Sciatic nerve (tissue), 2 donors: ENCODE results near the gene AKAP14. TPM values are rescaled to one million over a fixed set of nuclear protein-coding genes. Genes with fewer than 3 reads are reported as not detected.
"Not testable (repeated sequence)": the region's sequence is repeated elsewhere in the genome, so short reads cannot be mapped to it uniquely, and the experiment has no call there.

ENCODE experiments used
- ATAC-seq: fragments of 200-7000 bp; cut with Tn5 transposase; one replicate; pipeline ENCODE4 v1.9.1; 2020; ENCODE audit warnings: mild to moderate bottlenecking, moderate library complexity
- DNase-seq: peaks from one replicate; pipeline ENCODE4 v3.0.0-alpha.2; 2020; ENCODE audit warnings: low spot score
- intact Hi-C: fragments of 100-400 bp; cut with DNase I; formaldehyde crosslinking; loops from one replicate; pipeline ENCODE4 v1.14.2; 2022
- total RNA-seq: library from RNA; stranded (reverse); fragmentation: NEBNext Ultra II Directional; extraction: Animal tissue kit (Norgen Biotek cat#: 25700); gene quantifications from one replicate; pipeline ENCODE4 v1.2.1, GENCODE V29; 2021
- donor health status: DM: no; HTN: no; CAD: no.
- donor health status: DM: no; HTN: no; CAD: no.

AKAP14 gene
- total RNA-seq, 1 donor from 2014 or later: not detected

GRCh38 chrX:119917877-119918276 is 22.2 kb downstream of the AKAP14 start:
- ATAC-seq (no peak), DNase-seq (no peak)
- intact Hi-C loops: no loop called here

- intact Hi-C loops: no loop called here
- DNase-seq (no peak), ATAC-seq (no peak)
These were observed 24.3 kb downstream of the AKAP14 start for GRCh38 chrX:119919835-119920585.

- DNase-seq, intact Hi-C loops, ATAC-seq: not testable (repeated sequence)
These were observed 26.7 kb downstream of the AKAP14 start for GRCh38 chrX:119922391-119922790.

DNA sequence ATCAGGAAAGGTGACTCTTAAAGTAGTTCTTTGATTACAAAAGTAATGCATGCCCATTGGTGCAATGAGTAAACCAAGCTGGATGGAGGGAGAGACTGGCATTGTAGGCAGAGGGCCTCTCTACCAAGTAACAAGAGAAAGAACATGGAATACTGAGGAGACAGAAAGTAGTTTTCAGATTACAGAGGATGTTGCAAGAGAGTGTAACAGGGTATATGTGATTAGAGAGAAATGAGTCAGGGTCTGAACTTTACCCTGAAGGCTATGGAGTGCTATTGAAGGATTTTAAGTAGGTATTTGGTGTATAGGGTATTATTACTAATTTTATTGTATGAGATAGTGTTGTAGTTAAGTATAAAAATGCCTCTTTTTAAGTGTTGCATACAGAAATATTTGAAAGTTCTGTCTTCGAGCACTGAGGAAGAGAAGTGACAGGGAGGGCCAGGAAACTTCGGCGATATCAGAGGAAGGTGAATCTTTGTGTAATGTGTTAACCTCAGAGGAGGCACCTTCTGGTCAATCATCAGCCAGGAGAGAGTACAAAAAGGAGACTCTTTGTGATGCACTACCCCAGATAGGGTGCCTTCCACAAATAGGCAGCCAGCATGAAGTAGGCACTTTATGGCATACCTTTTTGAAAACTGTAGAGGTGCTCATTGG is 39.7 kb downstream of the AKAP14 start:
- intact Hi-C loops: no loop called here
- no peak for DNase-seq
- no peak for ATAC-seq

DNA sequence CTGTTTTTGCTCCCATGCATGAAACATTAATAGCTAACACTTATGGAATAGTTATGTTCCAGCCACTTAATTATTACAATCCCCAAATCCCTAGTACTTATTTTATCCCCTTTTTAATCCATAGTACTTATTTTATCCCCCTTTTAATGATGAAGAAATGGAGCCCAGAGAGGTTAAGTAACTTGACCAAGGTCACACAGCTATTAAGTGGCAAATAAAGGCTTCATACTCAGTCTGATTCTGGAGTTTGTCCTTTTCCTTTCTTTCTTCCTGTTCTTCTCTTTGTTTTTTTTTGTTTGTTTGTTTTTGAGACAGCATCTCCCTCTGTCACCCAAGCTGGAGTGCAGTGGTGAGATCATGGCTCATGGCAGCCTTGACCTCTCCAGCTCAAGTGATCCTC is 45.6 kb downstream of the AKAP14 start:
- intact Hi-C loops: no loop called here
- DNase-seq: no peak
- no peak for ATAC-seq

- intact Hi-C loops: no loop called here
- DNase-seq (no peak), ATAC-seq (no peak)
These were observed 46.6 kb downstream of the AKAP14 start for GRCh38 chrX:119942173-119942819.

- intact Hi-C loops: no loop called here
- no peak for DNase-seq
- peak; percentile 8 for ATAC-seq
These were observed 47.1 kb downstream of the AKAP14 start for GRCh38 chrX:119942831-119943184.

- ATAC-seq: peak; percentile 98
- intact Hi-C loops: no loop called here
- peak; percentile 84 for DNase-seq
These were observed 47.7 kb downstream of the AKAP14 start, which contains the start of gene NKAP for GRCh38 chrX:119943185-119943988. Gene NKAP (minus strand): TSS chrX:119943751. CDS start chrX:119943605, 146 bp downstream.

DNA sequence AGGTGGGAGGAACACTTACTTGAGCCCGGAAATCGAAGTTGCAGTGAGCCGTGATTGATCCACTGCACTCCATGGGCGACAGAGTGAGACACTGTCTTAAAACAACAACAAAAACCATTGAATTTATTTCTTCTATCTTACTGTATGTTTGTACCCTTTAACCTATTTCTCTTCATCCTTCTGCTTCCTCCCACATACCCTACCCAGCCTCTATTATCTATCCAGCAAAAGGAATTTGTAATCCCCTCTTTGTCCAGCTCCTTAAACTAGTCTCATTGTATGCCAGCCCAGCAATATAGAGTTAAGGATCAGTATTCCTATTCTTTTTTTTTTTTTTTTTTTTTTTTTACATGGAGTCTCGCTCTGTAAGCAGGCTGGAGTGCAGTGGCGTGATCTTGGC is 49.8 kb downstream of the AKAP14 start:
- DNase-seq (no peak), ATAC-seq (no peak)
- intact Hi-C loops: no loop called here

DNA sequence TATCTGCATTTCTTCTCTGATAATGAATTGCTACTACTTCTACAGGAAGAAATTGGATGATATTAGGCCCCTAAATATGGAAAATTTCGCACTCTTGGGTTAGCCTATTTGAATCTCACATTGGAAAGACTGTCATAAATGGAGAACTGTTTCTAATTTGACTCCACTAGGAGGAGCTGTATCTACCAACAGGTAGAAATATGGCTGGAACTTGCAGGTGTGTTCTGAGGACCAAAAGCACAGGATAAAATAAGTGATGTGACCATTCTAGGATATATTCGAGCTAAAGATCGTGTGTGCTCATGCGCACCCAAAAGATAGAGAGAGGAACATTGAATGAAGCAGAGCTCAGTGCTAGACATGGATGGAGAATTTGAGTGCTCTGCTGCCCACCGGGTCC is 52.7 kb downstream of the AKAP14 start:
- DNase-seq: no peak
- intact Hi-C loops: no loop called here

DNA sequence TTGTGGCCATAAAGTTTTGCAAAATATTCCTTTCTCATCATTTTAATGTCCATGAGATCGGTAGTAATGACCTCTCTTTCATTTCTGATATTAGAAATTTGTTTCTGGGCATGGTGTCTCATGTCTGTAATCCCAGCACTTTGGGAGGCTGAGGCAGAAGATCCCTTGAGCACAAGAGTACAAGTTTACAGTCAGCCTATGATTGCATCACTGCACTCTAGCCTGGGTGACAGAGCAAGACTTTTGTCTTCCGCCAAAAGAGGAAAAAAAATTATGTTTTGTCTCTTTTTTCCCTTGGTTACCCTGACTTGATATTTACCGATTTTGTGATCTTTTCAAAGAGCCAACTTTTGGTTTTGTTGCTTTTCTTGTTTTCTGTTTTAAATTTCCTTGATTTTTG is 58.7 kb downstream of the AKAP14 start:
- intact Hi-C loops: no loop called here
- ATAC-seq (no peak), DNase-seq (no peak)

More for the DNA sequence above, 52.7 kb downstream of the AKAP14 start:
- ATAC-seq: no peak

- DNase-seq, intact Hi-C loops, ATAC-seq: not testable (repeated sequence)
These were observed 60.3 kb downstream of the AKAP14 start for GRCh38 chrX:119955807-119956570.

GRCh38 chrX:119960625-119961024 is 64.9 kb downstream of the AKAP14 start:
- intact Hi-C loops: no loop called here
- DNase-seq (no peak), ATAC-seq (no peak)

DNA sequence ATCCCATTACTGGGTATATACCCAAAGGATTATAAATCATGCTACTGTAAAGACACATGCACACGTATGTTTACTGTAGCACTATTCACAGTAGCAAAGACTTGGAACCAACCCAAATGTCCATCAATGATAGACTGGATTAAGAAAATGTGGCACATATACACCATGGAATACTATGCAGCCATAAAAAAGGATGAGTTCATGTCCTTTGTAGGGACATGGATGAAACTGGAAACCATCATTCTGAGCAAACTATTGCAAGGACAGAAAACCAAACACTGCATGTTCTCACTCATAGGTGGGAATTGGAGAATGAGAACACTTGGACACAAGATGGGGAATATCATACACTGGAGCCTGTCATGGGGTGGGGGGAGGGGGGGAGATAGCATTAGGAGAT is 71.1 kb downstream of the AKAP14 start:
- intact Hi-C loops, DNase-seq, ATAC-seq: not testable (repeated sequence)

Other genes starting within 250 kb of the AKAP14 start
- 33.0 TPM for gene SEPTIN6, start 202.7 kb upstream of the AKAP14 start, total RNA-seq
- 0.53 TPM for gene SOWAHD, start 137.3 kb upstream of the AKAP14 start, total RNA-seq
- gene RPL39, start 104.3 kb upstream of the AKAP14 start, total RNA-seq: 1,230 TPM
- 11.0 TPM for gene UPF3B, start 42.9 kb upstream of the AKAP14 start, total RNA-seq
- gene RNF113A, start 24.2 kb upstream of the AKAP14 start, total RNA-seq: 8.8 TPM
- 57.5 TPM for gene NDUFA1, start 24.1 kb upstream of the AKAP14 start, total RNA-seq
- gene NKAP, start 47.9 kb downstream of the AKAP14 start, total RNA-seq: 9.6 TPM
- gene RHOXF2B, start 181.8 kb downstream of the AKAP14 start, total RNA-seq: not detected
- gene RHOXF1, start 220.0 kb downstream of the AKAP14 start, total RNA-seq: 0.67 TPM